Endometrial microvascular endothelial cells (primary cell): Measurements from ENCODE around the gene SPINK9. TPM values are rescaled to one million over a fixed set of nuclear protein-coding genes. Genes with fewer than 3 reads are reported as not detected.

Experiments used
- in situ Hi-C: cut with HindIII; loops from 2 replicates; pipeline ENCODE4 v1.10.0; 2017; ENCODE audit warnings: low sequenced_read_pairs, low pct_unique_long_range_greater_than_20kb; ENCODE audit errors: inconsistent ontology term
- total RNA-seq: library from RNA; depleted of rRNA; stranded (reverse); fragments of >200 nt; gene quantifications from one replicate; pipeline ENCODE4 v1.2.3, GENCODE V29; 2015; ENCODE audit errors: inconsistent ontology term

Gene SPINK9
- total RNA-seq, 1 donor from 2014 or later = not detected

- in situ Hi-C loops = no loop called here
Observed at GRCh38 chr5:148352696-148353095, 17.3 kb downstream of the SPINK9 start.

- in situ Hi-C loops = no loop called here
Observed at GRCh38 chr5:148353634-148354033, 18.3 kb downstream of the SPINK9 start.

GRCh38 chr5:148364343-148364742, 29.0 kb downstream of the SPINK9 start:
- in situ Hi-C loops = no loop called here

DNA sequence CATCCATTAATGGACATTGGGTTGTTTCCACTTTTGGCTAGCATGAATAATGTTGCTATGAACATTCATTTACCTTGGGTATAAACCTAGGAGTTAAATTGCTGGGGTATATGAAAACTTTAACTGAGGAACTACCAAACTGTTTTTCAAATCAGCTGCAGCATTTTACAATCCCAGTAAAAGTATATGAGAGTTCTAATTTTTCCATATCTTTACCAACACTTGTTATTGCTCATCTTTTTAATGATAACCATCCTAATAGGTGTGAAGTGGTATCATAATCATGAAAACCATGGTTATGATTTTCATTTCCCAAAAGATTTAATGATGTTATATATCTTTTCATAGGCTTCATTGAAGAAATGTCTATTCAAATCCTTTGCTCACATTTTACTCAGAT, 32.9 kb downstream of the SPINK9 start:
- in situ Hi-C loops = no loop called here

DNA sequence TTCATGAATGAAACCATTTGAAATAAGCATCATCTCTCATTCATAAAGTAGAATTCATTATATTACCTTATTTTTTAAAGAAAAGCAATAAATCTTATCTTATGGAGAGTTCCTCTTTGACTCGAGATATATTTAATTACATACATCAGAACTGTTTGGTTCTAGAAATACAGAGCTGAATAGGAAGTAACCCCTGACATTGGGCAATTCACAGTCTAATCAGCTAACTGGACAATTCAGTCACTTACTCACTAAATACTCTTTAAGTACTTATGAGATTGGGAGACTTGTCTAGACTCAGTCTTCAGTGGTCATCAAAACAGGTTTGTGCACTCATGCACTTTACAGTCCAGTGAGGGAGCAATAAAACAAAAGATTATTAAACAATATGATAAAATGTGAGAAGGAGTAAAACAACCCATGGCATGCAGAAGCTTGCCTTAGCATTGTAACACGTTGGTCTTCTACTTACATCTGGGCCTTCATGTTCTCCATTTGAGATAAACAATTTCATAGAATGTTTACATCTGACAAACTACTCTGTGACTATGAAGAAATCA, 36.9 kb downstream of the SPINK9 start:
- in situ Hi-C loops = no loop called here

DNA sequence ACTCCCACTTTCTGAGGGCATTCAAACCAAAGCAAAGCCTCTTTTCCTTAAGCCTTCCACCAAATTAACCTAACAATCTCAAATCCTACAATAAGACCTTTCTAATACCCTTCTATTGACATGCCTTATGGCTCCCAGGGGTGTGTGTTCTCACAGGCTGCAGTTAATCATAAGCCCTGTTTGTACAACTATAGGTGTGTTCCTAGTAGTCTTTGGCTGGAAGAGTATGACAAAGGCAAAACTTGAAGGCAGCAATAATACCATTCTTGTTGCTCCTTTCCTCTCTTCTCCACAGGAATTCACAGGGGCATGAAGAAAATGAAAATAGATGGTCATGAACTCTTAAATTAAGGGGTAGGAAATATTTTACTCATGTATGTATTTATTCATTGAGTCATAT, 37.5 kb downstream of the SPINK9 start:
- in situ Hi-C loops = no loop called here

DNA sequence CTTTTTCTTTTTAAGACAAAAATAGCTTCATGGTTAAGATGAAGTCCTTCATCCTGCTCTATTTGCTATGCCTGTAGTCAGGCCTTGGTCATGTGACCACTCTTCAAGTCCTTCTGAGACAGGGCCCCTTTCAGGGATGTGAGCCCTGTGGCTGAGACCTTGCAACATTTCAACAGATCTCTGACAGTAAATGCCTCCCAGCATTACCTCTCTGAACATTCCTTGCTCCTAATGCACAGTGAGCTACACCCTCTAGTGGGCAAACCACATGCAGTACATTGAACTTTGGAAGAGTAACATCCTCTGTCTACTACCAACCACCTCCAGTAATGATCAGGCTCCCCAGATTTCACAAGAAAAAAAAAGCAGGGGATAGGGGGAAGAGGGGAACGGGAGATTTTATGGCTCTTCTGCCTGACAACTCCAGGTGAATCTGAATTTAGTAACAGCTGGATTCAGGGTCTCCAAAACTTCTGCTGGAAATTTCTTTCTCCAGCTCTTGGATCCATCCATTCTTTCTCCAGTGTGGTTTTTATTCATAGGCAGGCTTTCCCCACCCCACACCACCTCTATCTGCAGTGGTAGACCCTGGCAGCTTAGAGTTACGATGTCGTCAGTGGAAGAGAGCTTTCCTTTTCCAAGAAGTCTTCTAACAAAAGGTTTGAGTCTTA, 39.5 kb downstream of the SPINK9 start:
- in situ Hi-C loops = no loop called here

DNA sequence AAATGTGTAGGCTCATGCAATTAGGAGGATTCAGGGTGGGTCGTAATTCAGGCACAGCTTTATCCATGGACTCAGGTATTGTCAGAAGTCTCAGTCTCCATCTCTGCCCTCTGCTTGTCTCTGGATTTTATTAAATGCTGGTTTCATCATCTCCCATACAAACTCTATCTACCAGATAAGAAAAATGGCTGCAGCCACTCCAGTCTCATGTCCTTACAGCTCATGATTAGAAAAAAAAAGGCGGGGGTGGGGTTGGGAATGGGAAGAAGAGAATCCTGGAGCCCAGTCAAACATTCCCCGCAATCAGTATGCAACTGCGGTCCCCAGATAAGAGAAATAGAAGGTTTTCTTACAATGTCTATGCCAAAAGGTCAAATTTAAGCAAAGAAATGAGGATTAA, 40.8 kb downstream of the SPINK9 start:
- in situ Hi-C loops = no loop called here

DNA sequence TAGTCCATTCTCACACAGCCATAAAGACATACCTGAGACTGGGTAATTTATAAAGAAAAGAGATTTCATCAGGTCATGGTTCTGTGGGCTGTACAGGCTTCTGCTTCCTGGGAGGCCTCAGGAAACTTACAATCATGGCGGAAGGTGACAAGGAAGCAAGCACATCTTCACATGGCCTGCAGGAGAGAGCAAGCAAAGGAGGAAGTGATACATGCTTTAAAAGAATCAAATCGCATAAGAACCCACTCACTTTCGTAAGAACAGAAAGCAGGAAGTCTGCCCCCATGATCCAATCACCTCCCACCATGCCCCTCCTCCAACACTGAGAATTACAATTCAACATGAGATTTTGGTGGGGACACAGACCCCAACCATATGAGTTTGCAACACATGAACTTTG, 43.3 kb downstream of the SPINK9 start:
- in situ Hi-C loops = no loop called here

- in situ Hi-C loops = no loop called here
Observed at GRCh38 chr5:148379340-148379739, 44.0 kb downstream of the SPINK9 start.

GRCh38 chr5:148381906-148382305, 46.5 kb downstream of the SPINK9 start:
- in situ Hi-C loops = no loop called here

- in situ Hi-C loops = no loop called here
Observed at GRCh38 chr5:148382961-148383360, 47.6 kb downstream of the SPINK9 start.

GRCh38 chr5:148383564-148384379, 48.4 kb downstream of the SPINK9 start, which contains the start of gene FBXO38:
Gene FBXO38 (plus strand): TSS chr5:148383958. CDS start chr5:148394777, 10,819 bp downstream.
- in situ Hi-C loops = no loop called here

- in situ Hi-C loops = no loop called here
Observed at GRCh38 chr5:148384380-148384737, 49.0 kb downstream of the SPINK9 start.

DNA sequence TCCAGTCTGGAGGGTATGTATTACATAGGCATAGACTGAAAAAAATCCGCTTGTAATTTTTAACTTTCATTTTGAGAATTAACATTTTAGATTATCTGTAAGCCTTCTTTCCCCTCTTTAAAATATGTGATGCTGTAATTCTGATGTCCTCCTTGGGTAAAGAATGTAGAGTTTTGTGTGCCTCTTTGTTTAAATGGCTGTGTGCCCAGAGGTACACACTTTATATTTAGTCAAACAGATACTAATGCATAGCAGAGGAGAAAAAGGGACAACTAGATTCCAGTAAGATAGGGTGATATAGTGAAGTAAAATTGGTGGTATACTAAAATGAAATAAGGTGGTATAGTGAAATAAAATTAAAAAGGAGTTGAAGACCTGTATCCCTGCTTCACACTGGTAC, 49.7 kb downstream of the SPINK9 start:
- in situ Hi-C loops = no loop called here

DNA sequence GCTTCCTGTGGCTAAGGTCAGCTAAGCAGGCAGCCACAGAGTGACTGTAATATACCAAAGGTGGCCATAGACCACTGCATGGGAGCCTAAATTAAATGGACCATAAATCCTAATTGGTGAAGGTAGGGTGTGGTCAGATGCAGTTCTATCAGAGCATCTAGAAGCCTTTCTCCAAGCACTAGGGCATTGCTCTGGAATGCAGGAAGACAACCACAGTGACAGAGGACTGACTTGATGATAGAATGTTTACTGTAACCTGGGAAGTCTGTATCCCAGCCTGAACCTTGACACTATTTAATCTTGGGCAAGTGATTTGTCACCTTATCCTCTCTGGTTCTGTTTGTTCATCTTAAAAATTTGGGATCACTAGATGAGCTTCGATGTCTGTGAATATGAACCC, 50.7 kb downstream of the SPINK9 start:
- in situ Hi-C loops = no loop called here

- in situ Hi-C loops = no loop called here
Observed at GRCh38 chr5:148387325-148387724, 52.0 kb downstream of the SPINK9 start.

DNA sequence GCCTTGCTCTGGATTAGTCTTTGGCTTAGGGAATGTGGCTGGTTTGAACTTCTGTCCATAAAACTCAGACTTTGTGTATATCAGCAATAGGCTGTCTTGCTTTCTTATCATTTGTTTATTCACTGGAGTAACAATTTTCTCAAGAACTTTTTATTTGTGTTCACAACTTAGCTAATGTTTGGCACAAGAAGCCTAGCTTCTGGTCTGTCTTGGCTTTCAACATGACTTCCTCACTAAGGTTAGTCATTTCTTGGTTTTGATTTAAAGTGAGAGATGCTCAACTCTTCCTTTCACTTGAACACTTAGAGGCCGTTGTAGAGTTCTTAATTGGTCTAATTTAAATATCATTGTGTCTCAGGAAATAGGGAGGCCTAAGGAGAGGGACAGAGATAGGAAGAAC, 53.3 kb downstream of the SPINK9 start:
- in situ Hi-C loops = no loop called here
